ENCODE measurements around the gene B3GAT3. TPM values are rescaled to one million over a fixed set of nuclear protein-coding genes. Genes with fewer than 3 reads are reported as not detected.

Gene B3GAT3
- total RNA-seq, 1 donor from 2014 or later = 32.8 TPM

DNA sequence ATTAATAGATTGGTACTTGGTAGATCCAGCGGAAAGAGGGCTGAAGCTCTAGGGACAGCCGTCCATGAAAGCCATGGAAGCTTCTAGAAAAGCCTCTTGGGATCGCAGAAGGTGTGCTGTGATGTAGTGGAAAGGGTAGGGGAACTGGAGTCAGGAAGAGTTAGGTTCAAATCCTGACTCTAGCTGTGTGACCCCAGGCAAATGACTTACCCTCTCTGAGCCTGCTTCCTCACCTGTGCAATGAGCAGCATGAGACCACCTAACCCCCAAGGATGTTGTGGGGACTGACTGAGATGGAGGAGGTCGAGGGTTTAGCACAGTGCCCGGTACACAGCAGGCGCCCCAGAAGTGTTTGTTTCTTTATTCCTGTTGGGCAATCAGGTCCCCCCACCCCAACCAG is 11.4 kb downstream of the B3GAT3 start:
- TF ChIP-seq, protein P1, sequence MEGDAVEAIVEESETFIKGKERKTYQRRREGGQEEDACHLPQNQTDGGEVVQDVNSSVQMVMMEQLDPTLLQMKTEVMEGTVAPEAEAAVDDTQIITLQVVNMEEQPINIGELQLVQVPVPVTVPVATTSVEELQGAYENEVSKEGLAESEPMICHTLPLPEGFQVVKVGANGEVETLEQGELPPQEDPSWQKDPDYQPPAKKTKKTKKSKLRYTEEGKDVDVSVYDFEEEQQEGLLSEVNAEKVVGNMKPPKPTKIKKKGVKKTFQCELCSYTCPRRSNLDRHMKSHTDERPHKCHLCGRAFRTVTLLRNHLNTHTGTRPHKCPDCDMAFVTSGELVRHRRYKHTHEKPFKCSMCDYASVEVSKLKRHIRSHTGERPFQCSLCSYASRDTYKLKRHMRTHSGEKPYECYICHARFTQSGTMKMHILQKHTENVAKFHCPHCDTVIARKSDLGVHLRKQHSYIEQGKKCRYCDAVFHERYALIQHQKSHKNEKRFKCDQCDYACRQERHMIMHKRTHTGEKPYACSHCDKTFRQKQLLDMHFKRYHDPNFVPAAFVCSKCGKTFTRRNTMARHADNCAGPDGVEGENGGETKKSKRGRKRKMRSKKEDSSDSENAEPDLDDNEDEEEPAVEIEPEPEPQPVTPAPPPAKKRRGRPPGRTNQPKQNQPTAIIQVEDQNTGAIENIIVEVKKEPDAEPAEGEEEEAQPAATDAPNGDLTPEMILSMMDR (IDR thresholded peaks at IDR 0.05; ENCODE audit: unreplicated experiment) = no peak
- Mint-ChIP-seq H3K4me1 (ENCODE audit: unreplicated experiment) (peaks cover 19% of the 10 kb centered on the region), H3K27ac (ENCODE audit: unreplicated experiment) (peak overlapping the region; percentile 42), H3K4me3 (ENCODE audit: unreplicated experiment) (peak overlapping the region; percentile 77), H3K36me3 (ENCODE audit: low read depth, unreplicated experiment) (peaks cover 26% of the 10 kb centered on the region), H3K27me3 (ENCODE audit: unreplicated experiment) (peaks cover 18% of the 10 kb centered on the region), H3K9me3 (ENCODE audit: unreplicated experiment) (no peaks in the 10 kb centered on the region)
- DNase-seq (ENCODE audit: low spot score) = no peak

DNA sequence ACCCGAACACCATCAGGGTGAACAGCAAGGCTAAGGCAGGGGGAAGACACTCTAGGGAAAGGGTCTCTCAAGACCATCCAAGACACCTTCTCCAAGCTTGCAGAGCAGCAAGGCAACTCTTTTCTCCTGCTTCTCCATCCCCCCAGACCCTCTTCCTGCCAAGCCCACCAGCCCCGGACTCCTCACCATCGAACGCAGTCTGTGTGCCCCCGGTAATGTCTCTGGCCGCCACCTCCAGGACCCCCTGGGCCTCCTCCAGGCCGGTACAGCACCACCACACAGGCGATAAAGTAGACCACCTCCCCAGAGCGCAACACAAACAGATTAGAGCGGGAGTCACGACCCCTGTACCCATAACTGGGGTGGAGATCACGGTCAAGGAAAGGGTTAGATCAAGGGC is 13.0 kb downstream of the B3GAT3 start:
- no peak for DNase-seq (ENCODE audit: low spot score)
- H3K9me3 Mint-ChIP-seq (ENCODE audit: unreplicated experiment) = no peaks in the 10 kb centered on the region
- TF ChIP-seq, protein P1 (IDR thresholded peaks at IDR 0.05; ENCODE audit: unreplicated experiment) = no peak
- H3K27me3 Mint-ChIP-seq (ENCODE audit: unreplicated experiment) = peaks cover 16% of the 10 kb centered on the region
- peaks cover 28% of the 10 kb centered on the region for H3K4me1 Mint-ChIP-seq (ENCODE audit: unreplicated experiment)
- no peak overlapping the region for H3K27ac Mint-ChIP-seq (ENCODE audit: unreplicated experiment)
- H3K4me3 Mint-ChIP-seq (ENCODE audit: unreplicated experiment) = peak overlapping the region; percentile 63
- peaks cover 31% of the 10 kb centered on the region for H3K36me3 Mint-ChIP-seq (ENCODE audit: low read depth, unreplicated experiment)

DNA sequence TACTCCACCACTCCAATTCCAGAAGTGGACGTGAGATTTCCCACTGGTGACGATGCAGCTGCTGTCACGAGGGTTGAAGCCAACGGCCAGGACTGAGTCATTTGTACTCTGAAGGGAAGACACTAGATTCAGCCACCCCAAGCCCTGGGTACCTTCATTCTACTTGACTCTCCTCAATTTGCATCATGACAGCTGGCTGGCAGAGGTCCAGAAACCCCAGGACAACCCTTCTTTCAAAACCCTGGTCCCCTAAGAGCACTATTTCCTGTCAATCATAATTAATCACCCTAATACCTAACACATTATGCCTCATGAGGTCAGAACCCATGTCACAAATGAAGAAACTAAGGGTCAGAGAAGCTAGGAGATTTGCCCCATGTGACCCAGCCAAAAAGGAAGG is 14.1 kb downstream of the B3GAT3 start:
- DNase-seq (ENCODE audit: low spot score) = no peak
- H3K36me3 Mint-ChIP-seq (ENCODE audit: low read depth, unreplicated experiment) = peaks cover 38% of the 10 kb centered on the region
- H3K27ac Mint-ChIP-seq (ENCODE audit: unreplicated experiment) = peak overlapping the region; percentile 36
- H3K9me3 Mint-ChIP-seq (ENCODE audit: unreplicated experiment) = no peaks in the 10 kb centered on the region
- H3K4me1 Mint-ChIP-seq (ENCODE audit: unreplicated experiment) = peaks cover 36% of the 10 kb centered on the region
- TF ChIP-seq, protein P1 (IDR thresholded peaks at IDR 0.05; ENCODE audit: unreplicated experiment) = no peak
- peaks cover 18% of the 10 kb centered on the region for H3K27me3 Mint-ChIP-seq (ENCODE audit: unreplicated experiment)
- H3K4me3 Mint-ChIP-seq (ENCODE audit: unreplicated experiment) = peak overlapping the region; percentile 71

DNA sequence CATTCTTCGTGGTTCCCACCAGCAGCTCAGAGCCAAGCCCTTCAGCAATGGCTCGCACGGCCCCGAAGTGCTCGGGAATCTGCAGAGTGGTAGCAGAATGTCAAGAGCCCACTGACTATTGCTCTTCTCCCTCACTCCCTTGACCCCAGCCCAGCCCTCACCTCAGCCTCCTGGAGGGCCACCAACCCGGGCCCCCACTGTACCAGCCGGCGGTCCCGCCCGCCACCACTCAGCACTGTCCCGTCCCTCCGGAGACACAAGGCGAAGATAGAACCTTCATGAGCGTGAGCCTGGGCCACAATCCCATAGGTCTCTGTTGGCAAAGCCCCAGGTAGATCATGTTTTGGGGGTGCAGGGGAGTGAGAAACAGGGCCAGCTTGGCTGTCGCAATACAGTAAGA is 15.9 kb downstream of the B3GAT3 start:
- TF ChIP-seq, protein P1 (IDR thresholded peaks at IDR 0.05; ENCODE audit: unreplicated experiment) = no peak
- peaks cover 18% of the 10 kb centered on the region for H3K27me3 Mint-ChIP-seq (ENCODE audit: unreplicated experiment)
- no peak overlapping the region for H3K4me3 Mint-ChIP-seq (ENCODE audit: unreplicated experiment)
- DNase-seq (ENCODE audit: low spot score) = no peak
- H3K27ac Mint-ChIP-seq (ENCODE audit: unreplicated experiment) = no peak overlapping the region
- H3K36me3 Mint-ChIP-seq (ENCODE audit: low read depth, unreplicated experiment) = peaks cover 38% of the 10 kb centered on the region
- no peaks in the 10 kb centered on the region for H3K9me3 Mint-ChIP-seq (ENCODE audit: unreplicated experiment)
- H3K4me1 Mint-ChIP-seq (ENCODE audit: unreplicated experiment) = peaks cover 34% of the 10 kb centered on the region

DNA sequence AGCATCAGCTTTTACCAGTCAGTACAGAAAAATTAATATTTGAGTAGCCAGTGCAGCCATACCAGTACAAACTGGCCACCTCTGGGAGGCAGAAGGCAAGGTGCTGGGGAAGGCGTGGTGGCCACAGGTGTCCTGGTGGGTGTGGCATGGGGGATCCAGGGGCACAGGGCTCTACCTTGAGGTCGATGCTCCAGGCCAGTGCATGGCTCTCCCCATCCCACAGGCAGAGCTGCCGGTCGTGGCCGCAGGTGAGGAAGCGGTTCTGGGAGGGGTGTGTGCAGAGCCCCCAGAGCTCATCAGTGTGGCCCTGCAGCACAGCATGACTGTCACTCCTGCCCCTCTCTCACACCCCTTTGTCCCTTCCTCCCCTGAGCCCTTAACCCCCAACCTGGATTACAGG is 16.3 kb downstream of the B3GAT3 start:
- H3K27me3 Mint-ChIP-seq (ENCODE audit: unreplicated experiment) = peaks cover 17% of the 10 kb centered on the region
- TF ChIP-seq, protein P1 (IDR thresholded peaks at IDR 0.05; ENCODE audit: unreplicated experiment) = no peak
- DNase-seq (ENCODE audit: low spot score) = no peak
- H3K27ac Mint-ChIP-seq (ENCODE audit: unreplicated experiment) = no peak overlapping the region
- no peaks in the 10 kb centered on the region for H3K9me3 Mint-ChIP-seq (ENCODE audit: unreplicated experiment)
- peaks cover 40% of the 10 kb centered on the region for H3K36me3 Mint-ChIP-seq (ENCODE audit: low read depth, unreplicated experiment)
- peaks cover 34% of the 10 kb centered on the region for H3K4me1 Mint-ChIP-seq (ENCODE audit: unreplicated experiment)
- no peak overlapping the region for H3K4me3 Mint-ChIP-seq (ENCODE audit: unreplicated experiment)
